KOPT-K1 (cell line): ENCODE data around the gene PRKCA.
A peak's percentile ranks its signal among the peaks of the same experiment; 100 is the strongest.

Experiments used
- H3K27ac ChIP-seq: fragments of 200-600 bp; sonication (generic); 2 replicates; pipeline ENCODE4 v1.5.1; 2016; ENCODE audit warnings: antibody characterized with exemption, mild to moderate bottlenecking, low read depth, low read length; ENCODE audit not compliant: poor library complexity, severe bottlenecking
- H3K36me3 ChIP-seq: fragments of 200-600 bp; sonication (generic); 2 replicates; pipeline ENCODE4 v1.5.1; 2017; ENCODE audit warnings: antibody characterized with exemption, mild to moderate bottlenecking, low read length, moderate library complexity; ENCODE audit not compliant: insufficient read depth
- H3K9me3 ChIP-seq: fragments of 200-600 bp; sonication (generic); 2 replicates; pipeline ENCODE4 v1.5.1; 2017; ENCODE audit warnings: antibody characterized with exemption, low read length, mild to moderate bottlenecking; ENCODE audit not compliant: insufficient read depth, poor library complexity, severe bottlenecking

The PRKCA gene

DNA sequence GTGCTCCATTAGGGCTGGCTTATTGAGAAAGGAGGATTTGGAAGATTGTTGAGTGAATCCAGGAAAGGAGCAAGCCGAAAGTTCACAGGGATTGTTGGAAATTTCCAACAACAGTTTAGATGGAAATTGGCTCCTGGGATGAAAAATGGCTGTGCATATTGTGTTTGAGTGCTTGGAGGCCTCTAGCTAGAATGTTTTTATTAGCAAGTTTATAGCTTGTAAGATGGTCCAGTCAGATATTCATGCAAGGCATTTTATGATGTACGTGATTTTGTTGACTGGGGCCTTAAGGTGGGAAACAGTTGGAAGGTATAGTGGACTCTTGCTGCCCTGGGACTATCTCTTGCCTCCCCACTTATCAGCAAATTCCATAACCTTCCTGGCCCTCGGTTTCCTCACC lies 216.7 kb downstream of the PRKCA start:
- Histone ChIP-seq H3K9me3 (no peaks in the 10 kb centered on the region), H3K36me3 (peaks cover 5% of the 10 kb centered on the region; the same call in 1 of the 2 replicates), H3K27ac (no peak overlapping the region)

DNA sequence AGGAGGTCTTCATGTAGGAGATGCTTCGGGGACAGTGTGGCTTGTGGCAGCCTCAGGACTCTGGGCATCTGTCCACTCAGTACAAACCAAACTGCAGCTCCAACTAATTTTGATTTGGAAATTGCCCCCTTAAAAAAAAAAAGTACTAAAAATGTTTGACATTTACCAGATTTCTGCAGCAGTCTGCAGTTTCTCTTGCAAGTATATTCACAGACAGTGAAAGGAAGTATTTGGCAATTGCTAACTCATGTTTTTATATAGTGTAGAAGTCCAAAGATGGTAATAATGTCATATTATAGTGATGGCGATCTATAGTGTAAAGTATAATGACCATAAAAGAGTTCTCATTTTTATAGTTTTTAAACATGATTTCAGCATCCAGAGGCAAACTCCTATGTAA lies 218.6 kb downstream of the PRKCA start:
- H3K27ac ChIP-seq = no peak overlapping the region
- H3K9me3 ChIP-seq = no peaks in the 10 kb centered on the region
- no peaks in the 10 kb centered on the region for H3K36me3 ChIP-seq

DNA sequence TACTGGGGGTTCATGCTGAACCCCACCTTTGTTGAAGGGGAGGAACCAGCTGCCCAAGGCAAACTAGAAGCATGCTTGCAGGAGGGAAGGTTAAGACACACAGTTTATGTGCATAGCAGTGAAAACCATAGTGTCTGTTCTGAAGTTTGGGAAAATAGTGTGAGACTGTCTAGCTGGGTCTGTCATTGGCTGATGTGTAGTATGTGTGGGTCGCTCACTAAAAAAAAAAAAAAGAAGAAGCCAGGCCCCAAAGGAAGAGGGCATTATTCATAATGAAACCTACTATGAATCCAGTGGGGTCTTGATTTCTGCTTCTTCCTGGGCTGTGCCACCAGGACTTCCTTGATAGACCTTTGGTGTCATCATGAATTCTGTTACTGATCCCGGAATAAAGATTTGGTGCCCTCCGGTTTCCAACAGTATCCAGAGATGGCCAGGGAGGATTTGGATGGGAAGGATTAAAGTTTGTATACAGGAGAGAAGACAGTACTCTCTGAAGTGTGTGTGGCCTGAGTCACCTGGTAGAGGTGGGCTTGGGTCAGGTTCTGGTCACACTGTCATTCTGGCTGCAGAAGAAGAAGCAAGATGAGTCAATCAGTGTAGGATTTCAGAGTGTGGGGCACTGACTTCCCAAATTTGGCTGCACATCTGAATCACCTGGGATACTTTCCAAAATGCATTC lies 220.3 kb downstream of the PRKCA start:
- Histone ChIP-seq H3K27ac (peak overlapping the region; percentile 36), H3K9me3 (no peaks in the 10 kb centered on the region), H3K36me3 (no peaks in the 10 kb centered on the region)

DNA sequence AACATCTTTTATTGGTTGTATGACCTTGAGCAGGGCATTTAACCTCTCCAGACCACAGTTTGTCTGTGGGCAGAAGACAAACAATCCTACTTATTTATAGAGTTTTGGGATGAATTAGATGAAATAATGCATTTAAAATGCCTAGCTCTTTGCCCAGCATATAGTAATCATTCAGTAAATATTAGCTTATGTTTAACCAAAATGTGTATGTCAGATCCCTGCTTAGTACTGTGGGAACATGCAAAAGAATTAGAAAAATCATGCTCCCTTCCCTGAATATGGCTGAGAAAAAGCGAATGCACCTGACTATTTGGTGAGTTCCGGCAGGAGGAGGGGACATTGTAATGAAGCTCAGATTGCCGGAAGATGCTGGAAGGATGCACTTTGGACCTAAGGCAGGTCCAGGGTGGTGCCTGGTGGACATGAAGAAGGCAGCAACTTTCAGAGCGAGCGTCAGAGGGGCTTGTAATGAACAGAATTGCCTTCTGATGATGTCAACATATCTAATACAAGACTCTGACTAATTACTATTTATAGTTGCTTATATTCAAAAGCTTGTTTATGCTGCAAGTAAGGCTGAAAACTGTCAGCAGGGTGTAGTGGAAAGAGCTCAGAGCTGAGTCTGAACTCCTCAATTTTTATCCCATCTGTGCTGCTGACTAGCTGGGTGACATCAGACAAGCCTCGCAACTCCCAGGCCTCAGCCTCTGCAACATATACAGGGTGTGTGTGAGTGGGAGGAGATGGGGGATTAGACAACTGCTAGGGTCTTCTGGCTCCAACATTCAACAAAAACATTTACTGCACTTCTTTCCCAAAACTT lies 221.2 kb downstream of the PRKCA start:
- no peaks in the 10 kb centered on the region for H3K9me3 ChIP-seq
- H3K27ac ChIP-seq = peak overlapping the region; percentile 70
- no peaks in the 10 kb centered on the region for H3K36me3 ChIP-seq

DNA sequence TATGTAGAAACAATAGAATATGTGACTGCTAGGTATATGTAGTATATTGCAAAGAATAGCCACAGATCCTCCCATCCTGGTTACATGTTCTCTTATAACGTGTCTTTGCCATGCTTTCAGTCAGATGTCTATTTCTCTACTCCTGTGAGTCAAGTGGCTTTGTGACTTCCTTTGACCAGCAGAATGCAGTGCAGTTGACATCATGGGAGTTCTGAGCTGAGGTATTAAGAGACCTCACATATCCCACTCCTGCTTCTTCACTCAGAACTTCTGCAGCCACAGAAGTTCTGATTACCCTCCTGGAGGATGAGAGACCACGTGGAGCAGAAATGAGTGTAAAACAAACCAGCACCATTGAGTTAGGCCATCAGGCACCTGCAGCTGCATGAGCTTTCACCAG lies 222.5 kb downstream of the PRKCA start:
- Histone ChIP-seq H3K27ac (peak overlapping the region; percentile 70), H3K36me3 (no peaks in the 10 kb centered on the region), H3K9me3 (no peaks in the 10 kb centered on the region)

DNA sequence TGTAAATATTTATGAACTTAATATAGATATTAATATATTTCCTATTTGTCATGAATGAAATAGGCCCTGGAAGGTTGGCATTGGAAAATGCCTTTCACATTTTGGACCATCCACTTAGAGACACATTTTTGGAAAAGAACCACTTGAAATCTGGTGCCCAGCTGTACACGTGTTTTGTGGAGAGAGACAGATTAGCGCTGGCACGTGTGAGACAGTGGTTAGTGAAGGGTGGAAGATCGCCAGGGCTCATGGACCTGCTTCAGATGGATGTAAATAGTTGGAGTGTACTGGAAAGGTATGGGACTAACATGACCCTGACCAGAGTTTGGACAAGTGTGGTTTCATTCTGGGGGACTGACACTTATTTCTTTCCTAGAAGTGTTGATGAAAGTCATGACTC lies 222.9 kb downstream of the PRKCA start:
- H3K36me3 ChIP-seq = no peaks in the 10 kb centered on the region
- H3K9me3 ChIP-seq = no peaks in the 10 kb centered on the region
- peak overlapping the region; percentile 70 for H3K27ac ChIP-seq

DNA sequence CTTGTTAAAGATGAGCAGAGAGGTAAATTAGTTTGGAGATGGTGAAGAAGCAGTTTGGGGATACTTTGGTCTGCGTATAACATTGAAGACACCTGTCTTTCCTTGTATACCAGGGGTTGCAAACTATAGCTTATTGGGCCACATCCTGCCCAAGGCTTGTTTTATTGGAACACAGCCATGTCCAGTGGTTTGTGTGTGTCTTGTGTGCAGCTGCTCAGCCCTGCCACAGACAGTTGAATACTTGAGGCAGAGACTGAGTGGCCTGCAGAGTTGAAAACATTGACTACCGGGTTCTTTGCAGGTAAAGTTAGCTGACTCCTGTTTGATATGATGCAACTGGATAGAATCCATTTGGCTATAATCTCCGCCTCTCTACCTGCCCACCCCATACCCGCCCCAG lies 224.4 kb downstream of the PRKCA start:
- H3K27ac ChIP-seq = peak overlapping the region; percentile 70
- H3K36me3 ChIP-seq = no peaks in the 10 kb centered on the region
- H3K9me3 ChIP-seq = no peaks in the 10 kb centered on the region

DNA sequence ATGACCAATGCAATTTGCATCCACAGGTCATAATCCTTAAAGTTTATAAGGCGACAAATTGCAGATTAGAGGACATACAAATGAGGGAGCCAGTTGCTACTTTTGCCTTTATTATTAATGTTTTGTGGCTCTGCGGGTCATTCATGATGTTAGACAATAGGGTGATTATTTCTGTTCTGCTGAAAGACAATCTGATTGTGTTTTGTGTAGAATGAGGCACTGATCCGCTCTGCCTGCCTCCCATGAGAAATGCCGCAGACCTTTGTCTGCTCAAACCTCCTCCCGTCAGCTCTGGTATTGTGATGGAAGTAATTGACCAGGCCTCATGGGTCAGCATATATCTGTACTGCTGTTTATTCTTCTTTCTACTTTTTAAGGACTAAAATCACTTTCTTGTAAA lies 224.9 kb downstream of the PRKCA start:
- Histone ChIP-seq H3K9me3 (no peaks in the 10 kb centered on the region), H3K27ac (peak overlapping the region; percentile 70), H3K36me3 (no peaks in the 10 kb centered on the region)

DNA sequence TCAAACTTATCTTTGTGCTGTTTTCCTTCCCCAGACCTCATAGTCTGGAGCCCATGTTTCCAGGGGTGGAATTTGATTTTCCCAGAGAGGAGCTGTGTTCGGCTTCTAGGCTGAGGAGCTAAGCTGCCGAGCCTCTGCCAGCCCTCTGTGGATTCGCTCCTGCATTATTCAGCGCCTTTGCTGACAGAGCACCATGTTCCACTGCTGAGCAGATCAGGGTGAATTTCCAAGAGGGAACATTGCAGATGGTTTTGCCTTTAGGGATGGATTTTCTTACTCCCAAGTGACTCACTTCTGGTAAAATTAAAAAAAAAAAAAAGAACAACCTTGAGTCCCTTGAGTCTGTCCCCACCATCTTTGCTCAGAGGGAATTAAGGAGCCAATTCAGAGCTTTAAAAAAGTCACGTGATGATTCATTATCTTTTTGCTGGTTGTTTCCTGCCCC lies 229.5 kb downstream of the PRKCA start:
- Histone ChIP-seq H3K27ac (peak overlapping the region; percentile 54), H3K36me3 (no peaks in the 10 kb centered on the region), H3K9me3 (no peaks in the 10 kb centered on the region)

DNA sequence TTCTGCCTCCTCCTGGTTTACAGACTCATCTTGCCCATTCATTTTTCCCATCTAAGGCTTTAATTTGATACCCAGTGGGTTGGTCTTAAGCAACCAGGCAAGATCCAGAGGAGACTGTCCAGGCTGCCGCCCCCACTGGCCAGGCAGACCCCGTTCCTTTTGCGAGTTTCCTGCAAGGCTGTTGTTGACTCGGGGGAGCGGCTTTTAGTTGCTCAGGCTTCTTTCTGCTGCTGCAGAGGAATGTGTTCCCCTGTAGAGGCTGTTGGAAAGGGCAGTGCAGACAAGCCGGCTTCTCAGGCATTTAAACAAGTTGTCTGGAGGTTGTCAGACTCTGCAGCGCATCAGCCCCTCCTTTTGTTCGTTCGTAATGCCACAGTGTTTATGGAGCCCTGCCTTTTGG lies 231.2 kb downstream of the PRKCA start:
- no peaks in the 10 kb centered on the region for H3K36me3 ChIP-seq
- no peaks in the 10 kb centered on the region for H3K9me3 ChIP-seq
- H3K27ac ChIP-seq = peak overlapping the region; percentile 95

DNA sequence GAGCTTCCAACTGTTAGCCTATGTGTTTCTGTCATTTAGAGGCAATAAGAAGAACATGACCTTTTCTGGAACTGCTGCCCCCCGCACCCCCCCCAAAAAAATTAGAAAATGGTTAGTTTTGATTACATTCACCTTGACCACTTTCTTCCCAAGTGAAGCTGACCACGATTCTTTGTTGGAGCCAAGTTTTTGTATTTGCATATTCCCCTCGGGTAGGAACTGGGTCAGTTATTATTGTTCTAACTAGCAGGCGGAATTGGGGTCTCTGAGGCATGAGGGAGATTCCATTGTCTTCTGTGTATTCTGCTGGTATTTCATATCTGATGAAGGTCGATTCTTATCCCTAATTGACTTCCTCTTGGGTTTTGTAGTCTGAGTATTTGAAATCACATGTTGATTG lies 231.6 kb downstream of the PRKCA start:
- Histone ChIP-seq H3K27ac (peak overlapping the region; percentile 95), H3K9me3 (no peaks in the 10 kb centered on the region), H3K36me3 (no peaks in the 10 kb centered on the region)

DNA sequence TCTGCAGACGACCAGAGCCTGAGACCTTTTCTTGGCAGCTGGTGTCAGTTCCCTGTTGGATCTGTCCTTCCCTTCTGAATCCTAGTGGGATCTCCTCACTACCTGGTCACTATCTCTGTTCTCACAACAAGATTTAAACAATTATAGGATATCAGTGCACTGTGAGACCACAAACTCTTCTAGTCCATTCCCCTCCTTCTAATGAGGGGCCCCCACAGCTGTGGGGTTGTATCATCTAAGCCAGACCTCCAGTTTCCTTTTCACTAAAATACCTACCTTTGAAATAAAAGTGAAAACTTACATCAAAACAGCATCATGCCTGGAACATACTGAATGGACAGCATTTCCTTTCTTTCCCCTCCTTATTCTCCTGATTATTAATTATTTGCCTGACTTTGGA lies 233.2 kb downstream of the PRKCA start:
- Histone ChIP-seq H3K27ac (peak overlapping the region; percentile 95), H3K9me3 (no peaks in the 10 kb centered on the region), H3K36me3 (no peaks in the 10 kb centered on the region)

DNA sequence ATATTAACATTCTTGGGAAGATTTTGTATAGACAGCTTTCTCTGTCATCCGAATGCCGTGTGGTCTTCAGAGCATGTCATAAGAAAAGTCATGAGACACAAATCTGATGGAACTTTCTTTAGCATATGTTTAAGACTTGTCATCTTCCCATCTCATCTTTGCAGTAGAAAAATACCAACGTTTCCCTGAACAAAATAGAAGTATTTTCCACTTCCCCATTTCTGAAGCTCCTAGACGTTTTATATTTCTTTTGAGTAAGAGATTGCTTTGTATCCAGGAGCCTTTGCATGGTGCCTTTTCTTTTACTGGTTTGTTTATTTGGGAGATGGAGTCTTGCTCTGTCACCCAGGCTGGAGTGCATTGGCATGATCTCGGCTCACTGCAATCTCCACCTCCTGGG lies 235.1 kb downstream of the PRKCA start:
- Histone ChIP-seq H3K27ac (peak overlapping the region; percentile 95), H3K9me3 (no peaks in the 10 kb centered on the region), H3K36me3 (no peaks in the 10 kb centered on the region)

DNA sequence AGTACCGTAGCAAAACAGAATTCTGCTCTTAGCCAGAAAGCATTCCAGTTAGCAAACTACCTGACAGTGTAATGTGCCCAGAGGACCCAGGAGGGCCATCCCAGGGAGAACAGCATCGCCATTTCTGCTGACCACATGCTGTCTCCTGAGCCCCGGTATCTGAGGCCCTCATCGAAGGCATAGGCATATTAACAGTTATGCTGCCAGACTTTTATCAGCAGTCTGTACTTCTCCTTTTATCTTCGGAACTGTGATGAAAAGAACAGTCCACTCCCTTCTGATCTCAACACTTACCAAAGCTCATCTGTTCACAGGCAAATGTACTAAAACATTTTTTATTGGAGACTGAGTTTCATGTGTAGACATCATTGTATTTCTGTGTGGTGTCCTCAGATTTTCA lies 236.4 kb downstream of the PRKCA start:
- Histone ChIP-seq H3K36me3 (no peaks in the 10 kb centered on the region), H3K27ac (peak overlapping the region; percentile 95), H3K9me3 (no peaks in the 10 kb centered on the region)

DNA sequence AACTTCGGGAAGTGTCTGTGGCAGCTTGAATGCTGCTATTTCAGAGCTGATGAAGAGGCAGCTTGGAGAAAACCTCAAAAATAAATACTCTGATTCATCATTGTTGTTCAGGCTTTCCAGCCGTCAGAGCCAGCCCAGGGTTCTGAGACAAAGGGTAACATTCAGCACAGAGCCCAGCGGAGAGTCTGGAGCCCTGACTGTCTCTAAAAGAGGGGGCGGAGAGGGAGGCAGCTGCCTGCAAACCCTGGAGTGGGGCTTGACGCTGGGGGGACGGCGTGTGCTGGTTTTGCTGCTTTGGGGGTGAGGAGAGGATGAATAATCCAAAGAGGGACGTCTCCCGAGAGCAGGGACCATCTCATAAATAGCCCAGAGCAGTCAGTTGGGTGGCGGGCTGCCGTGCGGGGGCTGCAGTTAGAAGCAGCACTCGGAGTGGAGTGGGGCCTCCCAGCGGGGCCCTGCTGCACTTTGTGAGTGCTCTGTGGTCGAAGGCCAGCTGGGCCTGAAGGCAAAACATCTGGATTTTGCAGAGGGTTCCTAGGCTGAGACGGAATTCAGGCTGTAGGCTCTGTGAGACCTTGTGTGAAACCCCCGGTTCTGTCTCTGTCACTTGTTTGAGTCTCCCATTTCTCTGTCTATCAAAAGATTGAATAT lies 237.8 kb downstream of the PRKCA start:
- peak overlapping the region; percentile 95 for H3K27ac ChIP-seq
- H3K36me3 ChIP-seq = no peaks in the 10 kb centered on the region; the same call in 1 of the 2 replicates
- H3K9me3 ChIP-seq = peaks cover under 1% of the 10 kb centered on the region
